GM19099 (cell line): Measurements from ENCODE around the gene NRAP.

Experiments
- POLR2A ChIP-seq: IDR thresholded peaks from 3 replicates; pipeline ENCODE4 v1.6.1; 2011; ENCODE audit warnings: low read depth; ENCODE audit not compliant: insufficient read length; ENCODE audit errors: extremely low read depth

Gene NRAP

DNA sequence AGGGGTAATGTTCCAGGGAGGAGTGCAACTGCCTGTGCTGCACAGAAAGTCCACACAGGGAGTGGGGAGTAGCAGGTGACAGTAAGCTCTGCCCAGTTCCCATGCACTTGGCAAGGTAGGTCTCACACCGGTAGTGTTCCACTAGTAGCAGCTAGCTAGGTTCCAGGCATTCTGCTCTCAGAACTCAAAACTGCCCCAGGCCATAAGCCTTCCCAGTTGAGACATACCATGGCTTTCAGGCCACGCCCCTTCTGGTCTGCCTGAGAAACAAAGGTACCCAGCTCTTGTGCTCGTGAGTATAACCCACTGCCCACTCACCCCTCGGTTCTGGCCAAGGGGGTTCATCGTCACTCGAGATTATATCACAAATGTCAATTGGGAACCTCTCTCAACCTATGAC lies 28.4 kb upstream of the NRAP start:
- TF ChIP-seq POLR2A: no peak

DNA sequence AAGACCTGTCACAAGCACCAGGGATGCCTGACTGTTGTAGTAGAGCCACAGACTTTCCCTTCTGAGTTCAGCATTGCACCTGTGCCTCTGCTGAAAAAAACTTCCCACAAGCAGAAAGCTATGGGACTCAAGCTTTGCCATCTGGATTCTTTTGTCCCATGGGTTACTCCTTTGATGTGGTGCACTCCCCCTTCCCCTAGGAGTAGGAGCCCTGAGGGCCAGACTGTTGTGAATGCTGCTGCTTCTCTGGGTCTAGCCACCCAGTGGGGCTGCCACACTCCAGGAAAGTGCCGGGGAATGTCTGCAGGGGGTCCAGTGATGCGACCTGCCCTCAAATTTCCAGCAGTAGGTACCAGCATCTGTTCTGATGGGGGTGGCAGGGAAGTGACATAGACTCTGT lies 27.5 kb upstream of the NRAP start:
- TF ChIP-seq POLR2A: no peak

DNA sequence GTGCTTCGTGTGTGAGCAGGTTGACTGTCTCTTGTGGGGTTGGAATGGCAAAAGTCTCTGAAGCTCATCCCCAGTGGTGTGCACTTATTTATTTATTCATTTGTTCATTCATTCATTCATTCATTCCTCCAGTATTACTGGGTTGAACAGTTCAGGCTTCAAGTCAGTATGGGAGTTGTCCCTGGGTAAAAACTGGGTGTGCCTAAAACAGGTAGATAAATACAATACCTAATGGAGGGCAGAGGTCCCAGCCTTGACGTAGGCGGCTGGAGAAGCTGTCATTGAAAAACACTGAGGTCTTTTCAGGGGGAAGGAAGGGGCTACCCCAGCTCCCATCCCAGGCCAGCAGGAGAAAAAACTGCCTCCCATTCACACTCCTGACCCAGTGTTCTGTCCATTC lies 26.9 kb upstream of the NRAP start:
- no peak for TF ChIP-seq POLR2A

DNA sequence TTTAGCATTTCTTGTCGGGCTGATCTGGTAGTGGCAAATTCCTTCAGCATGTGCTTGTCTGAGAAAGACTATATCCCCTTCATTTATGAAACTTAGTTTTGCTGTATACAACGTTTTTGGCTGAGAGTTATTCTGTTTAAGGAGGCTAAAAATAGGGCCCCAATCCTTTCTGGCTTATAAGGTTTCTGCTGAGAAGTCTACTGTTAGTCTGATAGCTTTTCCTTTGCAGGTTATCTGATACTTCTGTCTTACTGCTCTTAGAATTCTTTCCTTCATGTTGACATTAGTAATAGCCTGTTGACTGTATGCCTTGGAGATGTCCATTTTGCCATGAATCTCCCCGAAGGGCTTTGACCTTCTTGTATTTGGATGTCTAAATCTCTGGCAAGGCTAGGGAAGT lies 25.7 kb upstream of the NRAP start:
- no peak for TF ChIP-seq POLR2A

DNA sequence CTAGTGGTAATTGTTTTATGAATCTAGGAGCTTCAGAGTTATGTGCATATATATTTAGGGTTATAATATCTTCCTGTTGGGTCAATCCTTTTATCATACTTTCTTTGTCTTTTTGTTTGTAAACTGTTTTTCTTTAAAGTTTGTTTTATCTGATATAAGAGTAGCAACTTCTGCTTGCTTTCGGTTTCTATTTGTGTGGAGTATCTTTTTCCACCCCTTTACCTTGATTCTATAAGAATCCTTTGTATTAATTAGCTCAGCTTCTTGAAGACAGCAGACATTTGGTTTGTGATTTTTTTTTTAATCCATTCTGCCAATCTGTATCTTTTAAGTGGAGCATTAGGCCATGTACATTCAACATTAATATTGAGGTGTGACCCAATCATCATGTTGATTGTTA lies 25.2 kb upstream of the NRAP start:
- no peak for TF ChIP-seq POLR2A

DNA sequence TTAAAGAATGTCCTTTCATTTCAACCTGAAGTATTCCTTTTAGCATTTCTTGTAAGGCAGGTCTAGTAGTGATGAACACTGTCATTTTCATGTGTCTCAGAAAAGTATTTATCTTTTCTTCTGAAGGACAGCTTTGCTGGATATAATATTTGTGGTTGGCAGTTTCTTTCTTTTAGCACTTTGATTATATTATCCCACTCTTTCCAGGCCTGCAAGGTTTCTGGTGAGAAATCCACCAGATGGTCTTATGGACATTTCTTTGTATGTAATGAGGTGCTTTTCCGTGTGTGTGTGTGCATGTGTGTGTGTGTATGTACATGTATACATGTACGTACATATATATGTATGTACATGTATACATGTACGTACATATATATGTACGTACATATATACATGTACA lies 23.2 kb upstream of the NRAP start:
- TF ChIP-seq POLR2A: no peak

DNA sequence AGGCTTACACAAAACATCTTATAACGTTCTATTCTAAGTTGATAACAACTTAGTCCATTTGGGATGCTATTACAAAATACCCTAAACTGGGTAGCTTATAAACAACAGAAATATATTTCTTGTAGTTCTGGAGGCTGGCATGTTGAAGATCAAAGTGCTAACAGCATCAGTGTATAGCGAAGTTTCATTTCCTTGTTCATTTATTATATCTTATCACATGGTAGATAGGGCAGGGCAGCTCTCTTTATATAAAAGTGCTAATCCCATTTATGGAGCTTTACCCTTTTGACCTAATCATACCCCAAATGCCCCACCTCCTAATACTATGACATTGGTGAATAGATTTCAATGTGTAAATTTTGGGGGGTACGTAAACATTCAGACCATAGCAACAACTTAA lies 22.2 kb upstream of the NRAP start:
- no peak for TF ChIP-seq POLR2A

DNA sequence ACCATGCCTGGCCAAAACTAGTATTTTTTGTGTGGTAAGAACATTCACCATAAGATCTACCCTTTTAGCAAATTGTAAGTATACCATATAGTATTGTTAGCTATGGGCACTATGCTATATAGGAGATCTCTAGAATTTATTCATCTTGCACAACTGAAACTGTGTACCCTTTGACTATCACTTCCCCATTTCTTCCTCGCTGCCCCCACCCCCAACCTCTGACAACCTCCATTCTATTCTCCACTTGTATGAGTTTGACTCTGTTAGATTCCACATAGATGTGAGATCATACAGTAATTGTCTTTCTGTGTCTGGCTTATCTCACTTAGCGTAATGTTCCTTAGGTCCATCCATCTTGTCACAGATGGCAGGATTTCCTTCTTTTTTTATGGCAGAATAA lies 19.5 kb upstream of the NRAP start:
- TF ChIP-seq POLR2A: no peak

DNA sequence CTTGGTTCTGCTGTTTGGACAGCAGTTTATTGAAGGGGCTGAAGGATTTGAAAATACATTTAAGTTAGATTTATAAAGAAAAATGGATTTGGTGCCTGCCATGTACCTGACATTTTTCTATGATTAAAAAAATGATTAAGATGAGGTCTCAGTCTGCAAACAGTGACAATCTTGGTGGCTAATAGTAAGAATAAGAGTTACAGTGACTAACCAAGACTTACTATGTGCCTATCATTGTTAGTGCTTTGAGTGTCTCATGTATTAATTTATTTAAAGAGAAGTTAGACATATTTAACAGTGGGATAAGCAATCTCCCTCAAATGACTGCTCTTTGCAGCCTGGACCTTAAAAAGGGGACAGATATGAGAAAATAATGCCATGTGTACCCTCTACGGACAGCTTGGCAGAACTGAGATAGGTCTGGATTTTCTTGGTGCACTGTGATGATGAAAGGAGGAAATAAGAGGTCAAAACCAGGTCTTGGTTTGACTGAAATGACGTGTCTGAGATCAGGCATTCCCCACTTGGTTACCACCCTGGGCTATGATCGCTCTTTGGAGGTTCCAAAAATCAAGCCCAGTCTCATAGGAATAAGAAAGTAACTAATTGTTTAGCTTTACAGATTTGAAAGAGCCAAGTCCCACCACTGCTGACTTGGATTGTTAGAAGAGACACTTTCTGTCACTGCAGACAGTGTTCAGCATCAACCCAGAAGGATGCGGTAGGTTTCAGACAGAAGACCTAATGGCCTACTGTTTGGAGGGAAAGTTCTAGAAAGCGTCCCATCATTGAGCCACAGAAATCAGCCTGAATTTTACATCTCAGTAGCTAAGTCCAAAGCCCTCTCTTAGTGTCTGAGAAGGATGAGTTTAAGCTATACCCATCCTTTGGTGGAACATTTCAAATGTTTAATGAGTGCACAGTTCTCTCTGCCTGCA lies 18.0 kb upstream of the NRAP start:
- peak; percentile 14 for TF ChIP-seq POLR2A

DNA sequence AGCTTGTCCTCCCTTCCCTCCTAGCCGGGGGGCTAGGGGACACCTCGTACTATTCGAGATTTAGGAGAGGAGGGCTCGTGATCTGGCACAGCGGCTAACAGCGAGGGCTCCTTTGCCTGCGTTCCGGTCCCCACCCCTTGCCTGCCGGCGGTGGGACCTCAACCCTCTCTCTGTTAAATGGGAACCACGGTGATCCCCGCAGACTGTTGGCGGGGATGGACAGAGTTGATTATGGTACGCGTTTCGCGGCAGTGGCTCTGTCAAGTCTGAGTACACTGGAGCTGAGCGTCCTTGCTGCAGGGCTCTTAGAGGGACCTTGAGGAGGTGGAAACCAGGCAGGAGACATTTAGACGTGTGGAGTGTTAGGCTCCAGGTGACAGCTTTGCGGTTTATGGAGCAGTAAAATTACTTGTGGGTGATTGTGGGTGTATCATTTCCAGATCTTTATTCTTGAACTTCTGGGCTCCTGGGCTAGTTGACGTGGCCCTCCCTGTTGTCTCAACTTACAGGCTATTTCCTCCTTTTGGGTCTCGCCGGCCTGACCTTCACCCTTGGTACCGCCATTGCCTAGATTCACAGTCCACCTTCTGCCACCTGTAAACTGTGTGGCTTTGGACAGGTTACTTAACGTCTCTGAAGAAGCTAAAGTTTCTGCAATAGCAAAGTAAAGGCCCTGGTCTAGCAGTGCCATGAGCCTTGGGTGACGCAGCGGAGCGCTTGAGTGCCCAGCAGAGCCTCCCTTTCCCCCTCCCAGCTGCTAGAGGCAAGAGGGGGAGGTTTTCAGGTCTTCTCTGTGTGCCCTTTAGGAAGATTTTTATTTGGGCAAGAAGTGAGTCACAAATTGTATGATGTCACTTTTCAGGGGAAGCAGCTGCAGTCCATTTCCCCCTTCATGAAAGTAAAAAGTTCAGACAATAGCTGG lies 16.6 kb upstream of the NRAP start:
- TF ChIP-seq POLR2A: no peak

DNA sequence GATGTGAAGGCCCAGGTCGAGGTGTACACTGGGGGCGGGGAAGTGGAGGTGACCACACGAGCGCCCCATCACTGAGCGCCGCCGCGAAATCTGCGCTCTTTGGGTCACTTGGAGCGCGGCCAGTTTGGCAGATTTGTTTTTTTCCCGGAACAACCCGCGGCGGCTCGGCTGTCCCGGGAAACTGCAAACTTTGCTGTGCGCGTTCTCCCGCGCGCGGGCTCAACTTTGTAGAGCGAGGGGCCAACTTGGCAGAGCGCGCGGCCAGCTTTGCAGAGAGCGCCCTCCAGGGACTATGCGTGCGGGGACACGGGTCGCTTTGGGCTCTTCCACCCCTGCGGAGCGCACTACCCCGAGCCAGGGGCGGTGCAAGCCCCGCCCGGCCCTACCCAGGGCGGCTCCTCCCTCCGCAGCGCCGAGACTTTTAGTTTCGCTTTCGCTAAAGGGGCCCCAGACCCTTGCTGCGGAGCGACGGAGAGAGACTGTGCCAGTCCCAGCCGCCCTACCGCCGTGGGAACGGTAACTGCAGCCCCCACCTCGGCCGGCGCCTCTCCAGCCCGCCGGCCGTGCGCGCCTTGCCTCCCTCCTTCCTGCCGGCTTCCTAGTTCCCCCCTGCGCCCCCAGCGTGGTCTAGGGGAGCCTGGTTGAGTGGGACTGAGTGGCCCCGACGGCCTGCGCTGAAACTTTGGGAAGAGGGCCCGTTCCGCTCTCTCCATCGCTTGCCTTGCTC lies 15.8 kb upstream of the NRAP start, which contains the start of gene CASP7:
Gene CASP7, plus strand, starts transcription at position 450 of the 727 bp plus-strand sequence. CDS start 17,582 bp downstream, outside the sequence.
- TF ChIP-seq POLR2A: peak; percentile 68

DNA sequence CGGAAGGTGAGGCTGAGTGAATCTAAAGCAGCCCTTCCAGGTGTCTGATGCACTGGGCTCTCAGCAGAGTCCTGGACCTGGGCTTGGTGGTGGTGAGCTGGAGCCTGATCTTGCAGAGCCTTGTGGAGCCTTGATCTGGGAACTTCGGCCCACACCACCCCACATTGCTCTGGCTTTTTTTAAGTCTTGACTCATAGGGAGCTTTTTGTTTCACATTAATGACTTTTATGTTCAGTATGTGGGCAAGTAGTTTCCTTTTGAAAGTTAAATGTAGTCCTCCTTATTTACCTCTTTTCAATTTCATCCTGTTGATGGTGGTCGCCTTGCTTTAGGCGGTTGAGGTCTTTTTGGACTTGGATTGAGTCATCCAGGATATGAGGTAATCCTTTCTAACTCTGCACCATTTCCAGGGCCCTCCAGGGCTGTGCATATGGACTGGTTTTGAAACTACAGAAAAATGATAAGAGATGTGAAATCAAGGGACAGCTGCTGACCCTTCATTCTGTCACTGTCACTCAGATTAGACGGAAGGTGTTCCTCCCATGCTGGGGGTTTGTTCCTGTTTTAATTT lies 2.9 kb upstream of the NRAP start:
- no peak for TF ChIP-seq POLR2A

DNA sequence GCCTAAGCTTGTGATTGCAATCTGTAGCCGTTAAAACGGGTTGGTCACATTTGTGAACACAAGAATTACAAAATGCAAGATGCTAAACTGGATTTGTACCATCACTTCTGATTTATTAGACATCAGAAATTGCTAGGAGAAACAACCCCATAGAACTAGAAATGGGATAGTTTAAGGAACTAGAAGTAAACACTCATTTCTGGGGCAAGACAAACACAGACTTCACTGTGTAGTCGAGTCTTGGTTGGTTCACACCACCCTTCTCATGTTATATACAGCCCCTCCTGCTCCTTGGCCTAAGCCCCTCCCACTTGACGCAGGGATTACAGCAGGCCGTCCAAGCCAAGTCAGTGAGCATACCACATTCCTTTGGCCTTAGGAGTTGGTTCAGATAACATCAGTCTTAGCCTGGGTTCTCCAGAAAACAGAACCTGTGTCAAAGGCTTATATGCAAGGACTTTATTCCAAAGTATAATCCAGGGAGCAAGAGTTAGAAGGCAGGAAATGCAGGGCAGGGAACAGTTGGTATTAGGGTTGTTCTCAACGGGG lies 2.0 kb upstream of the NRAP start:
- TF ChIP-seq POLR2A: no peak

DNA sequence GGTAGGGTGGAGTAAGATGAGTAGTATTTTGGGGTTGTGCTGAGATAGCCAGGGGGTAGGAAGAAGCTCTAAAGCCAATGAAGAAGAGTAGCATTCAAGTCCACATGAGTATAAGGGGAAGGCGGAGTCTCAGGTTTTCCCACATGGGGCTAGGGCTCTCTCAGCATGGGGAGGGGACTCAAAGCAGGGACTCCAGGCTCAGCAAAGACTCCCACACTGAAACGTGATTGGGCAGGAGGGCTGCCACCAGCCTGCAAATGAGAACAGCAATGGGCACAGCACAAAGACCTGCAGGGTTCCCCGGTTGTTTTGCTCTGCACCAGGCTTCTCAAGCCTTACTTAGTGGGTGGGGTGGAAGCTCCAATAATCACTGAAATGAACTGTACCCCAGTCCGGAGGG lies 1.5 kb upstream of the NRAP start:
- TF ChIP-seq POLR2A: no peak
